Endodermal cell (in vitro differentiated cells): ENCODE data around the gene KCNB1. TPM values are rescaled to one million over a fixed set of nuclear protein-coding genes. Genes with fewer than 3 reads are reported as not detected.

Source experiments
- DNase-seq: peaks from one replicate; pipeline ENCODE4 v3.0.0-alpha.2; 2017
- H3K27ac ChIP-seq: 2 replicates; pipeline ENCODE4 v1.5.1; 2013; ENCODE audit warnings: mild to moderate bottlenecking, low read depth, low read length, moderate library complexity
- H3K27me3 ChIP-seq: 2 replicates; pipeline ENCODE4 v1.6.1; 2013; ENCODE audit warnings: mild to moderate bottlenecking, low read length, moderate library complexity; ENCODE audit not compliant: insufficient read depth, control insufficient read depth, poor library complexity, severe bottlenecking
- H3K36me3 ChIP-seq: 2 replicates; pipeline ENCODE4 v1.7.0; 2013; ENCODE audit warnings: mild to moderate bottlenecking, low read length, moderate library complexity; ENCODE audit not compliant: control insufficient read depth, insufficient read depth
- H3K4me1 ChIP-seq: one replicate; pipeline ENCODE4 v1.7.0; 2013; ENCODE audit warnings: low read length; ENCODE audit not compliant: control insufficient read depth, insufficient read depth
- H3K4me3 ChIP-seq: 2 replicates; pipeline ENCODE4 v1.5.1; 2013; ENCODE audit warnings: mild to moderate bottlenecking, low read length, moderate library complexity
- H3K9ac ChIP-seq: 2 replicates; pipeline ENCODE4 v1.6.1; 2013; ENCODE audit warnings: mild to moderate bottlenecking, low read length, moderate library complexity; ENCODE audit not compliant: poor library complexity, severe bottlenecking; ENCODE audit errors: extremely low read depth
- H3K9me3 ChIP-seq: 2 replicates; pipeline ENCODE4 v1.6.1; 2013; ENCODE audit warnings: mild to moderate bottlenecking, low read length, moderate library complexity; ENCODE audit not compliant: control insufficient read depth
- H3K27ac Mint-ChIP-seq: 2 replicates; pipeline ENCODE4 v1.8.0; 2020; ENCODE audit warnings: mixed read lengths
- H3K27me3 Mint-ChIP-seq: 2 replicates; pipeline ENCODE4 v1.8.0; 2021; ENCODE audit warnings: mild to moderate bottlenecking, mixed read lengths; ENCODE audit not compliant: insufficient read depth
- H3K36me3 Mint-ChIP-seq: 2 replicates; pipeline ENCODE4 v1.8.0; 2020; ENCODE audit warnings: low read depth, mixed read lengths
- H3K4me1 Mint-ChIP-seq: 2 replicates; pipeline ENCODE4 v1.8.0; 2020; ENCODE audit warnings: mixed read lengths
- H3K4me3 Mint-ChIP-seq: 2 replicates; pipeline ENCODE4 v1.8.0; 2020; ENCODE audit warnings: mild to moderate bottlenecking, moderate library complexity, mixed read lengths
- H3K9me3 Mint-ChIP-seq: 2 replicates; pipeline ENCODE4 v1.8.0; 2020; ENCODE audit warnings: mild to moderate bottlenecking, mixed read lengths
- CTCF ChIP-seq: fragments of 200-600 bp; sonication (generic); conservative IDR thresholded peaks from 2 replicates; pipeline ENCODE4 v1.5.0; 2021; ENCODE audit warnings: antibody characterized with exemption, mild to moderate bottlenecking
- WGBS, 2 experiments: methylation state at CpG; one replicate each; pipeline versions ENCODE4 v1.1.5 to v1.1.7; 2013; ENCODE audit warnings: missing lambda C conversion rate in 2 of 2, mixed read lengths in 1 of 2; ENCODE audit not compliant: insufficient coverage in 1 of 2, insufficient read length in 1 of 2; 5-methylcytosine and 5-hydroxymethylcytosine counted together
- long read RNA-seq, 4 experiments: library from polyadenylated mRNA in 2 of 4; library from RNA in 1 of 4; library from capped mRNA in 1 of 4; stranded (forward) in 3 of 4; unstranded in 1 of 4; transcript quantifications; one replicate each; pipeline ENCODE4 v2.0.0, GENCODE V29; 2020 to 2021; ENCODE audit warnings: inconsistent platforms in 1 of 4
- polyA plus RNA-seq, 2 experiments: library from polyadenylated mRNA; stranded (reverse); fragments of 50-300 nt; gene quantifications; one replicate each; pipeline ENCODE4 v1.2.3, GENCODE V29; 2013
- total RNA-seq, 2 donors: library from RNA; stranded (reverse); fragmentation: NEBNext Ultra II Directional in 1 of 2; extraction: Animal tissue kit (Norgen Biotek cat#: 25700) in 1 of 2; gene quantifications; 2 replicates in 1 of 2; 3 replicates in 1 of 2; pipeline ENCODE4 v1.2.1, GENCODE V29; 2021

The KCNB1 gene
- total RNA-seq, result under 1 TPM; 0.46 to 0.84 TPM
- polyA plus RNA-seq (2013, experiment 1 of 2), result 0.78 TPM
- polyA plus RNA-seq (2013, experiment 2 of 2), result 0.62 TPM
- long read RNA-seq, experiment 1, result 0 reads
- long read RNA-seq, experiment 2, result 0 reads
- long read RNA-seq, experiment 3, partial matches to known transcripts, result 0 of 1 reads
- long read RNA-seq, experiment 3, other reads (novel, unspliced or antisense), result 1 of 1 reads
- long read RNA-seq, experiment 4, result 0 reads

GRCh38 chr20:49482621-49483017 lies at the start of gene KCNB1:
Gene KCNB1, minus strand, starts transcription at chr20:49482668. Its CDS starts 188 bp downstream, at chr20:49482480.
- no peak within 1 kb of the TSS for H3K9ac ChIP-seq
- H3K4me3 Mint-ChIP-seq, result peak within 1 kb of the TSS; percentile 67
- no peak within 1 kb of the TSS for H3K27ac ChIP-seq
- H3K36me3 Mint-ChIP-seq, result no peaks in the 10 kb centered on the region
- TF ChIP-seq CTCF, result no peak
- peaks cover 5% of the 10 kb centered on the region for H3K4me1 Mint-ChIP-seq
- no peaks in the 10 kb centered on the region for H3K9me3 ChIP-seq
- peaks cover 10% of the 10 kb centered on the region for H3K4me1 ChIP-seq
- H3K27ac Mint-ChIP-seq, result no peak within 1 kb of the TSS
- 6% methylated on average over 34 of the region's 34 CpGs; no CpG with 5 or more reads in 1 of the 2 experiments for WGBS, 2 experiments
- H3K36me3 ChIP-seq, result no peaks in the 10 kb centered on the region
- DNase-seq, result peak; percentile 97
- H3K27me3 ChIP-seq, result peaks cover 35% of the 10 kb centered on the region
- H3K9me3 Mint-ChIP-seq, result no peaks in the 10 kb centered on the region
- peak within 1 kb of the TSS; percentile 69 for H3K4me3 ChIP-seq
- H3K27me3 Mint-ChIP-seq, result peaks cover 45% of the 10 kb centered on the region

- H3K27ac Mint-ChIP-seq, result no peak overlapping the region
- Histone ChIP-seq H3K27ac (no peak overlapping the region), H3K27me3 (no peaks in the 10 kb centered on the region), H3K4me3 (no peak overlapping the region), H3K9ac (no peak overlapping the region), H3K36me3 (no peaks in the 10 kb centered on the region), H3K9me3 (no peaks in the 10 kb centered on the region), H3K4me1 (no peaks in the 10 kb centered on the region)
- no peaks in the 10 kb centered on the region for H3K27me3 Mint-ChIP-seq
- no peak for DNase-seq
- 96 to 100% methylated on average over 3 to 4 of the region's 5 CpGs for WGBS, 2 experiments
- H3K4me1 Mint-ChIP-seq, result no peaks in the 10 kb centered on the region
- H3K36me3 Mint-ChIP-seq, result peaks cover 2% of the 10 kb centered on the region
- H3K9me3 Mint-ChIP-seq, result peaks cover 5% of the 10 kb centered on the region
- no peak for TF ChIP-seq CTCF
- no peak overlapping the region for H3K4me3 Mint-ChIP-seq
Observed at GRCh38 chr20:49529470-49529869, 47.0 kb upstream of the KCNB1 start.

- Mint-ChIP-seq H3K27me3 (no peaks in the 10 kb centered on the region), H3K4me3 (no peak overlapping the region), H3K27ac (no peak overlapping the region), H3K4me1 (no peaks in the 10 kb centered on the region), H3K36me3 (peaks cover 7% of the 10 kb centered on the region), H3K9me3 (peaks cover 7% of the 10 kb centered on the region)
- Histone ChIP-seq H3K4me3 (no peak overlapping the region), H3K27me3 (no peaks in the 10 kb centered on the region), H3K9ac (no peak overlapping the region), H3K27ac (no peak overlapping the region), H3K9me3 (no peaks in the 10 kb centered on the region), H3K4me1 (no peaks in the 10 kb centered on the region), H3K36me3 (no peaks in the 10 kb centered on the region)
- no peak for TF ChIP-seq CTCF
- 80 to 82% methylated on average over 1 to 2 of the region's 2 CpGs for WGBS, 2 experiments
- DNase-seq, result no peak
Observed at GRCh38 chr20:49526568-49526967, 44.1 kb upstream of the KCNB1 start.
